H54 (cell line): ENCODE measurements around the gene KCNT2.

Experiments
- DNase-seq: peaks from one replicate; pipeline ENCODE4 v3.0.0; 2011; ENCODE audit warnings: low spot score, mixed read lengths; ENCODE audit not compliant: insufficient read length
- FAIRE-seq: peaks from 3 replicates; lab custom pipeline; 2011; peaks lifted over from hg19 to GRCh38; lab: Jason Lieb, UNC
- POLR2A ChIP-seq: IDR thresholded peaks from 2 replicates; pipeline ENCODE4 v1.6.1; 2011; ENCODE audit warnings: low read depth, mild to moderate bottlenecking, low read length

KCNT2 gene

GRCh38 chr1:196399713-196400112, 208.5 kb downstream of the KCNT2 start:
- no peak for TF ChIP-seq POLR2A
- FAIRE-seq, result no peak
- DNase-seq, result no peak

- TF ChIP-seq POLR2A, result no peak
- no peak for DNase-seq
- FAIRE-seq, result peak; percentile 58
Observed at GRCh38 chr1:196393742-196394141, 214.5 kb downstream of the KCNT2 start.

- TF ChIP-seq POLR2A, result no peak
- FAIRE-seq, result no peak
Observed at GRCh38 chr1:196393282-196393681, 215.0 kb downstream of the KCNT2 start.

GRCh38 chr1:196387766-196388165, 220.5 kb downstream of the KCNT2 start:
- DNase-seq (no peak), FAIRE-seq (no peak)
- no peak for TF ChIP-seq POLR2A

More at GRCh38 chr1:196393282-196393681, 215.0 kb downstream of the KCNT2 start:
- DNase-seq, result no peak

GRCh38 chr1:196385109-196385508, 223.1 kb downstream of the KCNT2 start:
- TF ChIP-seq POLR2A, result no peak
- no peak for DNase-seq
- FAIRE-seq, result no peak

- no peak for FAIRE-seq
- no peak for DNase-seq
- TF ChIP-seq POLR2A, result no peak
Observed at GRCh38 chr1:196382383-196382782, 225.9 kb downstream of the KCNT2 start.

- DNase-seq (no peak), FAIRE-seq (no peak)
Observed at GRCh38 chr1:196381544-196381943, 226.7 kb downstream of the KCNT2 start.

GRCh38 chr1:196380316-196380715, 227.9 kb downstream of the KCNT2 start:
- FAIRE-seq (no peak), DNase-seq (no peak)
- no peak for TF ChIP-seq POLR2A

More at GRCh38 chr1:196381544-196381943, 226.7 kb downstream of the KCNT2 start:
- TF ChIP-seq POLR2A, result no peak

GRCh38 chr1:196377811-196378210, 230.4 kb downstream of the KCNT2 start:
- FAIRE-seq (no peak), DNase-seq (no peak)
- TF ChIP-seq POLR2A, result no peak

- DNase-seq, result no peak
- FAIRE-seq, result peak; percentile 20
- TF ChIP-seq POLR2A, result no peak
Observed at GRCh38 chr1:196376630-196377328, 231.5 kb downstream of the KCNT2 start.

- FAIRE-seq (no peak), DNase-seq (no peak)
- no peak for TF ChIP-seq POLR2A
Observed at GRCh38 chr1:196373798-196374197, 234.4 kb downstream of the KCNT2 start.

- FAIRE-seq, result no peak
- DNase-seq, result no peak
- TF ChIP-seq POLR2A, result no peak
Observed at GRCh38 chr1:196372896-196373536, 235.2 kb downstream of the KCNT2 start.

- FAIRE-seq (no peak), DNase-seq (no peak)
- no peak for TF ChIP-seq POLR2A
Observed at GRCh38 chr1:196367838-196368237, 240.4 kb downstream of the KCNT2 start.

- DNase-seq (no peak), FAIRE-seq (no peak)
- no peak for TF ChIP-seq POLR2A
Observed at GRCh38 chr1:196366817-196367495, 241.3 kb downstream of the KCNT2 start.
